Left renal cortex interstitium (tissue), 4 donors: Measurements from ENCODE around the gene NXN. TPM values are rescaled to one million over a fixed set of nuclear protein-coding genes. Genes with fewer than 3 reads are reported as not detected.

Source experiments
- DNase-seq, 4 donors: peaks; one replicate each; pipeline ENCODE4 v3.0.0-alpha.2; 2013; ENCODE audit warnings: low read depth in 4 of 4, low spot score in 2 of 4, missing footprints in 1 of 4
- polyA plus RNA-seq, 4 donors: library from polyadenylated mRNA; unstranded; fragments of 120-200 nt; gene quantifications; one replicate each; pipeline ENCODE4 v1.2.1, GENCODE V29; 2013; ENCODE audit not compliant: insufficient read length in 4 of 4

The NXN gene
- polyA plus RNA-seq = 10 to 100 TPM; 31.7 to 43.7 (median 39.7) TPM

GRCh38 chr17:979539-980405 lies at the start of gene NXN:
NXN (minus strand) TSS chr17:979776.
- DNase-seq = peak in 1 of 4 donors; percentile 58

DNA sequence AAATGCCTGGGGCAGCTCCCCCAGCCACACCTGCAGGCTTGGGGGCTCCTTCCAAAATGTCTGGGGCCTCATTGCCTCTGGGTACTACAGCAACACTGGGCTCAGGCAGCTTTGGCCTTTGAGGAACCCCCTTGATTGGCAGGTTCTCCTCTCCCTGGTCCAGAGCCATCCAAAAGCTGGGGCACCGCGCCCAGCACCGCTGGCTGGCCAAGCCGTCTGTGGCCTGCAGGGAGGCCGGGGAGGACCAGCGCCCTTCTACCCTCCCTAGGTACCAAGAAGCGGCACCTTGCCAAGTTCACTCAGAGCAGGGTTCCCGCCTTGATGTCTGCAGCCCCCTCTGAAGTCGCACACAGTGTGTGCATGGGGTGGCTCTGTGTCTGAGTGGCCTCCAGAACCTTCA lies 47.5 kb upstream of the NXN start:
- no peak for DNase-seq

- no peak for DNase-seq
Observed at GRCh38 chr17:1026599-1026975, 47.0 kb upstream of the NXN start.

DNA sequence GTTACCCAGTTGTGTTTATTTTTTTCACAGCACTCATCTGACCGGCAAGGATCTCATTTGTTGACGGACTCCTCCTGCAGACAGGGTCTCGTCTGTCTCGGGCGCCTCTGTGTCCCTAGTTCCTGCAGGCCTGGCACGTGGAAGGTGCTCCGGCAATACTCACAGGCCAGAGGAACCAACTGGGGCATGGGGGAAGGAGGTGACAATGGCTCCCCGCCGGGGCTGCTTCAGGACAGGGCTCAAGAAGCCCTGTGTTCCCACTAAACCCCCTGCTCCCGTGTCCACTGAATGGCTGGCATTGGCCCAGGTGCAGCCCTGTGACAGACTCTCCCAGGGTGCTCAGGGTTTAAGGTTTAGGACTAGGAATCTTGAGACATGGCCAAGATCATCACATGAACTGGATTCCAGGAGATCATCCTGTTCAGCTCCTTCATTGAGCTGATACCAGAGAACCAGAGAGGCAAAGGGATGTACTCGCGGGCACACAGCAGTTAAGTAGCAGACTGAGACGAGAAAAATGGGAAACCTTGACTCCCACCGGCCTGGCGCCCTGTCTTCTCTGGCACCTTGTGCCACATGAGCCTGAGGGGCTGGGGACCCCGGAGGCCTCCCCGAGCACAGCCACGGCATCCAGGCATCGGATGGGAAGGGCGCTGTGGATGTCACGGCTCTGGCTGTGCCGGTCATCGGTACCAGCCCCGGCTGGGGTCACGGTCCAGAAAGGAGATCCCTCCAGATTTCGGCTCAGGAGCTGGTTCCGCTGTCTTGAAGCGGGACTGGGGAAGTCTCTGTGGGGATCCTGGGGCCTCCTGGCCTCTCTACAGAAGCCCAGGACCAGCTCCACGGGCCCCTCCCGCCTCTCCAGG lies 46.4 kb upstream of the NXN start:
- no peak for DNase-seq

DNA sequence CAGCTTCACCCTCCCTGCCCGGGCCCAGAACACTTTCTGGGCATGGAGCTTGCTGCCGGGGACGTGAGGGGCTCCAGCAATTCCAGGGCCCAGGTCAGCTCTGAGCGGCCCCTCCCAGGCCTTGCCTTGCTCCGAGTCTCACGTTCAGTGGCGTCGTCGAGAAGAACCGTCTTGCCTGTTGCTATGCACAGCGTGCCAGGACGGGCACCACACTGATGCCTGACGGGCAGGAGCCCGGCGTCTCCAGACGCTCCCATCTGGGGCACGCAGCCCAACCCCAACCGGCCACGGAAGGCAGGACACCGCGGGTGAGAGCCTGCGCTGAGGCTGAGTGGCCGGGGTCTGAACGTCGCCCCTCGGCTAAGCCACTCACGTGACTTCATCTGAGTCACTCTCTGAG lies 44.5 kb upstream of the NXN start:
- no peak for DNase-seq

DNA sequence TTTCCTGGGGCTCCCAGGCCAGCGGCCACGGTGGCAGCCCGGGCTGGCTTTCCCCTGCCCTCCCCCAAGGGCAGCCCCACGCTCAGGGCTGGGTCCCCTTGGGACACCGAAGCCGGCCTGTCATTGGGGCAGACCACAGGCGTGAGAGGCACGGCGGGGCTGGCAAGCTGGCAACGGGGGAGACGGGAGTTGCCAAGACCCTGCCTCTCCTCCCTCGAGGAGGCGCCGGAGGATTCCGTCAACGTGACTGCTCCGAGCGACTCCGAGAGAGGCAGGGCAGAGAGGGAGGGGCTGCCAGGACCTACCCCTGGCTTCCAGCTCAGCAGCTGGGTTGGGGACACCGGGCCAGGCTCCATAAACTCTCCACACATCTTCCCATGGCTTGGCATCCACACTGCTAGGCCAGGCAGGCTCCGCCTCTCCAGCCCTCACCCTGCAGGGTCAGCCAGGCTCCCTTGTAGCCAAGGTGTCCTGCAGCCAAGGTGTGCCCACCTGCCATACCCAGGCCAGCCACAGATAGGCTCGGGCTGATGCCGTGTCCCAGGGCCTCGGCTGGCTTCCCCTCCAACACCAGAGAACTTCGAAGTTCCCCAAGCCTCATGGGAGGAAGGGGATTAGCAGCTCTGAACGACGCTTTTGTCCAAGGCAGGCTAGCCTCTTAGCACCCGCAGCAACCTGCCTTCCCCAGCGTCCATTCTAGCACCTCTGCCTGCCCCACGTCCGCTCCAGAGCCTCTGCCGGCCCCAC lies 42.9 kb upstream of the NXN start:
- no peak for DNase-seq

DNA sequence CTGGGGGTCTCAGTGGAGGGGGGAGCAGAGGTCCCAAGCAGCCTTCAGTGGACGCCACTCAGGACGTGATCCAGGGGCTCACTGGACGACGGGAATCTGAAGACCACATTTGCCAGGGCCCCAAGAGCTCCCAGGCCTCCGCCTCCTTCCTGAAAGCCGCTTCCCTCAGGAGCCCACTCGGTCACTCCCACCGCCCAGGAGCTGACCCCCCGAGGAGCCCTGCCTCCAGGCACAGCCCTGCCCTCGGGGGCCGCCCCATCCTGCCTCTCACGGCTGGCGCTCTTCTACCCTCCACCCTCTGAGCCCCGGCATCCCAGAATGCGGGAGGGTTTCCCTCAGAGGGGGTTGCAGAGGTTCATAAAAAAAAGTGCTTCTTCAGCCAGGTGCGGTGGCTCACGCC lies 41.6 kb upstream of the NXN start:
- DNase-seq = no peak

DNA sequence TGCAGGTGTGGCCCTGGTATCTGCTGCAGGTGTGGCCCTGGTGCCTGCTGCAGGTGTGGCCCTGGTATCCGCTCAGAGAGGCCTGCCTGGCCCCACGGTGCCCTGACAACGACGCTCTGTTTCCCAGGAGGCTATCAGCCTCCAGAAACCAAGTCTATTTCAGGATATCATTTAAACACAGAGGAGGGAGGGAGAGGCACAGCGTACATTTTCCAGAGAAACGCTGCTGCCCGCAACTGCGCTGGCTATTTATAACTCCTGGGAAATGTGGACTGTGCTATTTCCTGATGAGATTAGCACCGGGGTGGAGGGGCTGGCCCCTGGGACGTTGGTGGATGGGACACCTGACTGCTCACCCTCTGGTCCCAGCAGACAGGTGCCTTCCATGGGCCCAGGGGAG lies 39.9 kb upstream of the NXN start:
- DNase-seq = no peak

DNA sequence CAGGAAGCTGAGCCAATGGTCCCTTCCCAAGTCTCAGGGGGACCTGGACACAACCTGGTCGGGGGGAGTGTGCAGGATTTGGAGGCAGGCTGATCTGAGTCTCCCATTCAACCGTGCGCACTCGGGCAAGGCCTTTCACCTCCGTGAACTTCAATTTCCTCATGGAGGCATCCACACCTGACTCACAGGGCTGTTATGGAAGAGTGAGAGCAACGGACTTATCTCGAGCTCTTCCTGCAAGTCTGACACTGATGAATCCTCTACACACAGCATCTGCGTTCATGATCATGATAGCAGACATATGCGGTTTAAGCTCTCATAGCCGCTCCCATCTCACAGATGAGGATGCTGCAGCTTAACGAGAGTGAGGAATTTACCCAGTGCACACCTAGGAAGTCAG lies 39.0 kb upstream of the NXN start:
- no peak for DNase-seq

DNA sequence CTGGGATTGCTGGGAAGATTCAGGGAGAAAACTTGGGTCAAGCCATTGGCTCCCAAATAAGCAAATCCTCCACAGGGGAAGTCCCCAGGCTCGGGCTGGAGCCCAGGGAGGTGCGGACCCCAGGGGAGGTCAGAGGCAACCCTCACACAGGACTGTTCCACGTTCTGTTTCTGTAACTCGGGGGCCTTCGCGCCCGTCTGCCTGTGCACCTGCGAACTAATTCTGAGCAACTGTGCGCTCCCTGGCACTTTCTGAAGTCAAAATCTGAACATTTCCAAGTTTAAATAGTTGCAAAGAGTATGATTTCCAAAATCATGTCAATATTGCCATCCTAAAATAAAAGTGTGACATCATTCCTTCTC lies 34.1 kb upstream of the NXN start:
- DNase-seq = no peak

- no peak for DNase-seq
Observed at GRCh38 chr17:1012823-1013728, 33.5 kb upstream of the NXN start.

DNA sequence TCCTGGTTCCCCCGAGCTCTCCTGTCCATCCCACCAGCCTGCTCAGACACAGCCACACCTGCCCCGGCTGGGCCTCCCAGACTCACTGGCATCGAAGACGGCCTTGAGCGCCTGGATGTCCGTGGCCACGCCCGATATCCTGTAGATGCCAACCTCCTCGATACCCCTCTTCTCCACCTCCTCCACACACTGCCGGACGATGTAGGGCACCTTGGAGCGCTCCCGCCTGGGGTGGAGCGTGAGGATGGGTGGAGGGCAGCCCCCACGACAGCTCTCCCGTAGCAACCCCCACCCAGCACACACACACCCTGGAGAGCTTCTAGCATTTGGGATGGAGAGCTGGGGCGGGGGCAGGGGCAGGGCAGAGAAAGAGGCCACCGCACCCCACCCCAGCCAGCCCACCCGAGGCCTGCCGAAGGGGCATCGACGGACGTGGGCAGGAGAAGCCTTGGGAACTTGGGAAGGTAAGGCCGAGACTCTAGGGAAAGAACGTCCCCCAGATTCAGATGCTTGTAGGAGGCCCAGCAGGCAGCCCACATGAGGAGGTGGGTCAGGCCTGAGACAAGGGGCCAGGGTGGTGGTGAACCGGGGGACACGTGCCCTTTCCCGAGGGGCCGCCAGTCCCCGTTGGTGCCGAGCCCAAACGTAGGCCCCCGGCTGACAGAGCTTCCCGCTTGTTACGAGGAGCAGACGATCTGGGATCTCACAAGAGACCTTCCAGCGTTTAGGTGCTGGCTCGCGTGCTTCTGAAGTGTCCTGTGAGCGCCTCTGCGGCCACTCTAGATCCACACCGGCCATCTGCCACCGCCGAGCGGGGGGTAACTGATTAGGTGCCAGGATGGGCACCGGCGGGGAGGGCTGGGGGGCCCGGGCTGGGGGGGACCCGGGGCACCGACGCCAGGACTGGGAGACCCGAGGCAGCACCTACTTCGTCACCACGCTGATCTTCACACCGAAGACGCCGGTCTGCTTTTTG lies 32.5 kb upstream of the NXN start:
- no peak for DNase-seq

DNA sequence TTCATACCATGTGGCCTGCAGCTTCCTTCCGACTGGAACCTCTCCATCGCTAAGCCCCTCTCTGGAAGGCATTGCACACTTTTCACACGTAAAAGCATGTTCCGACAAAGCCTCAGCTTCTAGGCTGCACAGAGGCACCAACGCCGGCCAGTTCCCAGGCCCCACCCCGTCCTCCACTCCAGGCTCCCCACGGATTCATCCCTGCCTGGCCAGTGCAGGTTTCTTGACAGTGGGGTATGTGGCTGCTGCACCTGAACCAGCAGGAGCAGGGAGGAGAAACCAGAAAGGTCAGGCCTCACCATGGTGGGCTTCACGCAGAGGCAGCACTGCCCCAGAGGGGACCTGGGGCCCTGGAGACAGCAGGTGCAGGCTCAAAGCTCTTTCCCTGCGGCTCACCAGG lies 31.6 kb upstream of the NXN start:
- DNase-seq = no peak

GRCh38 chr17:1010586-1010985 lies 31.0 kb upstream of the NXN start:
- no peak for DNase-seq

- no peak for DNase-seq
Observed at GRCh38 chr17:1010086-1010450, 30.5 kb upstream of the NXN start.

DNA sequence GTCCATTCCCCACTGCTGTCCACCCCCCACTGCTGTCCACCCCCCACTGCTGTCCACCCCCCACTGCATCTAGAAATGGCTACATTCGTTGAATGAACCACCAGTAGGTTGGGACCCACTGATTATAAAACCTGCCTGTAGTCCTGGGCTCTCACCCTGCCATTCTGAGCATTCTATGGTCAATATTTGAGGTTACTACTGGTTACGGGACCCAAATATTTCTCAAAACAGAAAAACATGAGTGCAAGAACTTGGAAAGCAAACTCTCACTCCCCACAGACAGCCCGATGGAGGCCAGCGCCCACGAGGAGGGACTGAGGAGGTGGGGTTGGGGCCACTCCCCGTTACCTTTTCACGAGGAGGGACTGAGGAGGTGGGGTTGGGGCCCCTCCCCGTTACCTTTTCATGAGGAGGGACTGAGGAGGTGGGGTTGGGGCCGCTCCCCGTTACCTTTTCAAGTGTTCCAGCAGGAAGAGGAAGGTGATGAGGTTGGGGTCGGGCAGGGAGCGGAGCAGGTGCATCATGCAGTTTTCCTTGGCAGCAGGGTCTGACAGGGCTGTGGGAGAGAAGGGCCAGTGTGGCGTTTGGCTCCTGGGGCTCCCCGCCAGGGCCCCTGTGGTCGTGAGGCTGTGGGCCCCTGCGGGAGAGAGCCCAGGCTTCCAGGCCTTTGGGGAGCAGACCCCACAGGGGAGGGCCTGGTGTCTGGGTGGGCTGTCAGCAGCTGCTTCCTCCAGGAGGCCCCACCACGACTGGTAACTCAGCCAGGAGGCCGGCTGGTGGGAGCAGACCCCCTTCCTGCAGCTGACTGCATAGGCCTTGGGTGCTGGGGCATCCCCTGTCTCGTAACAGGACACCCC lies 29.9 kb upstream of the NXN start:
- no peak for DNase-seq

GRCh38 chr17:1008008-1008761 lies 28.6 kb upstream of the NXN start:
- no peak for DNase-seq
